ENCODE data around the gene TNNI3. TPM values are rescaled to one million over a fixed set of nuclear protein-coding genes. Genes with fewer than 3 reads are reported as not detected.
"Not testable (repeated sequence)": the region's sequence is repeated elsewhere in the genome, so short reads cannot be mapped to it uniquely, and the experiment has no call there.

TNNI3 gene
- total and polyA plus RNA-seq, 10 of the 15 experiments (the other 5 are each of a cell fraction or from before 2014, with no cell fraction given), result not detected

DNA sequence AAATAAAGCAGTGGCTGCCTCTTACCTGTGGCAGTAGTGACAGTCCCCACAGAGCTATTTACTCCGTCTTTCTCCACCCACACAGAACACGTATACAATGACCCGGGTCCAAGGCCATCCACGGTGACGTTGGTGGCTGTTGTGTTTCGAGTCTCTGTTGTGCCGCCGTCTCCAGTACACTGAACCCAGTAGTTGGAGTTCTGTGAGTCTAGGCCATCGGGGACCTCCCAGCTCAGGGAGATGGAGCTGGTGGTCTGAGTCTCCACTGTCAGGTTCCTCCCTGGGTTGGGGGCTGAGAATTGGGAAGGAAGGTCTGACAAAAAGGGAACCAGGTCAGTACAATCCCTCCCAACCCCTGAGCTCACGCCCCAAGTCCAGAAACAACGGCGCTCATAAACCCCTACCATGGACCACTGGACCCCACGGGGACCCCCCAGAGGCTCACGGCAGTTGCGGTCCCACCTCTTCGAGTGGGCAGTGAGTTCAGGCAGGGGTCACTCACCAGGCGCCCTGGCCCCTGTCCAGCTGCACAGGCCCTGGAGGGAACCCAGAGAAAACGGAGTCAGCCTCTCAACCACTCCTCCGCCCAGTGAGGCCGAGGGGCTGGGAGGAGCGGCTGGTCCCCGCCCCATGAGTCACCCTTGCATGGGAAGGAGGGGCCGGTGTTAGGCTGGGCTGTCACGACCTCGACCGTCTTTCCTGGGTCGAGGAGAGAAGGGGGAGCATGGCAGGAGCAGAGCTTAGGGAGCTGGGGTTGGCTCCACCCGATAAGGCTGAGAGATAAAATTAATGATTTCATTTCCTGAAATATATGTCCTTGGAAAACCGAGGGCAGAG lies 49.4 kb upstream of the TNNI3 start:
- in situ Hi-C loops (cut with MboI) (no loop called here), intact Hi-C loops (cut with micrococcal nuclease; ENCODE audit: unreplicated experiment) (no loop called here)
- ChIA-PET RAD21 (ENCODE audit: unreplicated experiment) (no interaction called here), CTCF (interaction anchor here (0.8 to 1.1 kb wide), 2 partner anchors 17 to 66 kb away, joined by 3 to 4 read pairs; no protein-coding TSS in a partner anchor), SMC1A (ENCODE audit: uncharacterized antibody, unreplicated experiment) (no interaction called here), POLR2A (no interaction called here)
- no peak overlapping the region for H2AFZ ChIP-seq (ENCODE audit: control insufficient read depth, low read depth, low read length)
- no peaks in the 10 kb centered on the region for H3K4me1 ChIP-seq (ENCODE audit: control insufficient read depth, insufficient read depth, low read length)
- no TSS peak for BruUV-seq (replicated peaks)
- H3K4me3 ChIP-seq, result no peak overlapping the region
- no peaks in the 10 kb centered on the region for H4K20me1 ChIP-seq (ENCODE audit: control insufficient read depth, insufficient read depth)
- no peak overlapping the region for H3K27ac ChIP-seq (ENCODE audit: control insufficient read depth, insufficient read depth)
- no peak overlapping the region for H3K4me2 ChIP-seq (ENCODE audit: control insufficient read depth, insufficient read depth)
- no peaks in the 10 kb centered on the region for H3K36me3 ChIP-seq (ENCODE audit: control insufficient read depth in 2 of 2, insufficient read depth in 2 of 2, low read length in 1 of 2)
- WGBS (ENCODE audit: insufficient coverage, insufficient replicate concordance, low lambda C conversion rate, missing lambda C conversion rate), result 35% methylated on average over 29 of the region's 29 CpGs
- no peaks in the 10 kb centered on the region for H3K9me3 ChIP-seq (replicated peaks; ENCODE audit: control insufficient read depth, insufficient read depth, low read length)
- H3K27me3 ChIP-seq (replicated peaks in 1 of 2; ENCODE audit: control insufficient read depth in 2 of 2, insufficient read depth in 2 of 2, low read length in 1 of 2), result no peaks in the 10 kb centered on the region
- no peaks in the 10 kb centered on the region for H3K79me2 ChIP-seq (ENCODE audit: control insufficient read depth, insufficient read depth, low read length)
- DNase-seq (ENCODE audit: low read depth, low spot score), result no peak
- no peak for TF ChIP-seq TAF1 (IDR thresholded peaks at IDR 0.05; ENCODE audit: borderline replicate concordance, low read depth, low read length)
- peak; percentile 83 for ATAC-seq
- no peak overlapping the region for H3K9ac ChIP-seq (ENCODE audit: control insufficient read depth, insufficient read depth, low read length)
- FAIRE-seq, result no peak

DNA sequence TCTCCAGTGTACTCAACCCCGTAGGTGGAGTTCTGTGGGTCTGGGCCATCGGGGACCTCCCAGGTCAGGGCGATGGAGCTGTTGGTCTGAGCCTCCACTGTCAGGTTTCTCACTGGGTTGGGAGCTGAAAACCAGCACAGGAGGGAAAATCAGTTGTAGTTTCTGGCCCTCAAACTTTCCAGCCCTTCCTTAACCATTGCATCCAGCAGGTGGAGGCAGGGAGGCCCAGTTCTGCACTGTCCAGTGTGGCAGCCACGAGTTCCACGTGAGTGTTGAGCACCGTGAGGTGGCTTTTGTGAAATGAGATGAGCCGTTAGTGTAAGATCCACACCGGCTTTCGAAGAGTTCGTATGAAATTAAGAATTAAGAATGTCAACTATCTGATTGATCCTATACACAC lies 44.7 kb upstream of the TNNI3 start:
- FAIRE-seq; H3K79me2 ChIP-seq (ENCODE audit: control insufficient read depth, insufficient read depth, low read length); H2AFZ ChIP-seq (ENCODE audit: control insufficient read depth, low read depth, low read length); H3K9ac ChIP-seq (ENCODE audit: control insufficient read depth, insufficient read depth, low read length); DNase-seq (ENCODE audit: low read depth, low spot score); H3K4me2 ChIP-seq (ENCODE audit: control insufficient read depth, insufficient read depth); H3K4me1 ChIP-seq (ENCODE audit: control insufficient read depth, insufficient read depth, low read length); ATAC-seq; H3K27ac ChIP-seq (ENCODE audit: control insufficient read depth, insufficient read depth); H3K9me3 ChIP-seq (replicated peaks; ENCODE audit: control insufficient read depth, insufficient read depth, low read length); RAD21 ChIA-PET (ENCODE audit: unreplicated experiment); SMC1A ChIA-PET (ENCODE audit: uncharacterized antibody, unreplicated experiment); H3K27me3 ChIP-seq (replicated peaks in 1 of 2; ENCODE audit: control insufficient read depth in 2 of 2, insufficient read depth in 2 of 2, low read length in 1 of 2); intact Hi-C loops (cut with micrococcal nuclease; ENCODE audit: unreplicated experiment); H3K4me3 ChIP-seq; CTCF ChIA-PET; H4K20me1 ChIP-seq (ENCODE audit: control insufficient read depth, insufficient read depth); in situ Hi-C loops (cut with MboI); BruUV-seq (replicated peaks); H3K36me3 ChIP-seq (ENCODE audit: control insufficient read depth in 2 of 2, insufficient read depth in 2 of 2, low read length in 1 of 2): not testable (repeated sequence)
- WGBS (ENCODE audit: insufficient coverage, insufficient replicate concordance, low lambda C conversion rate, missing lambda C conversion rate), result 37% methylated on average over 10 of the region's 10 CpGs
- POLR2A ChIA-PET, result interaction anchor here (0.6 kb wide), 1 partner anchor 8 kb away, joined by 4 read pairs; no protein-coding TSS in a partner anchor
- TF ChIP-seq, protein P1, sequence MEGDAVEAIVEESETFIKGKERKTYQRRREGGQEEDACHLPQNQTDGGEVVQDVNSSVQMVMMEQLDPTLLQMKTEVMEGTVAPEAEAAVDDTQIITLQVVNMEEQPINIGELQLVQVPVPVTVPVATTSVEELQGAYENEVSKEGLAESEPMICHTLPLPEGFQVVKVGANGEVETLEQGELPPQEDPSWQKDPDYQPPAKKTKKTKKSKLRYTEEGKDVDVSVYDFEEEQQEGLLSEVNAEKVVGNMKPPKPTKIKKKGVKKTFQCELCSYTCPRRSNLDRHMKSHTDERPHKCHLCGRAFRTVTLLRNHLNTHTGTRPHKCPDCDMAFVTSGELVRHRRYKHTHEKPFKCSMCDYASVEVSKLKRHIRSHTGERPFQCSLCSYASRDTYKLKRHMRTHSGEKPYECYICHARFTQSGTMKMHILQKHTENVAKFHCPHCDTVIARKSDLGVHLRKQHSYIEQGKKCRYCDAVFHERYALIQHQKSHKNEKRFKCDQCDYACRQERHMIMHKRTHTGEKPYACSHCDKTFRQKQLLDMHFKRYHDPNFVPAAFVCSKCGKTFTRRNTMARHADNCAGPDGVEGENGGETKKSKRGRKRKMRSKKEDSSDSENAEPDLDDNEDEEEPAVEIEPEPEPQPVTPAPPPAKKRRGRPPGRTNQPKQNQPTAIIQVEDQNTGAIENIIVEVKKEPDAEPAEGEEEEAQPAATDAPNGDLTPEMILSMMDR (IDR thresholded peaks at IDR 0.05 in 2 of 3, conservative IDR thresholded peaks at IDR 0.05 in 1 of 3; ENCODE audit: control insufficient read depth in 2 of 3, extremely low read depth in 1 of 3, insufficient read depth in 1 of 3, low read depth in 3 of 3, low read length in 3 of 3), result 0 out of 6 replicates have a peak, but pooled peaks of 1 of the 3 experiments have one; percentile 9

Measured in GM12878 (cell line).